HG03135 (cell line): ENCODE results near the gene SLC17A9.

Source experiments
- ATAC-seq: cut with Tn5 transposase; IDR thresholded peaks from one replicate; pipeline ENCODE4 v1.9.1; 2021; ENCODE audit warnings: mild to moderate bottlenecking, moderate library complexity; ENCODE audit not compliant: unreplicated experiment

SLC17A9 gene

DNA sequence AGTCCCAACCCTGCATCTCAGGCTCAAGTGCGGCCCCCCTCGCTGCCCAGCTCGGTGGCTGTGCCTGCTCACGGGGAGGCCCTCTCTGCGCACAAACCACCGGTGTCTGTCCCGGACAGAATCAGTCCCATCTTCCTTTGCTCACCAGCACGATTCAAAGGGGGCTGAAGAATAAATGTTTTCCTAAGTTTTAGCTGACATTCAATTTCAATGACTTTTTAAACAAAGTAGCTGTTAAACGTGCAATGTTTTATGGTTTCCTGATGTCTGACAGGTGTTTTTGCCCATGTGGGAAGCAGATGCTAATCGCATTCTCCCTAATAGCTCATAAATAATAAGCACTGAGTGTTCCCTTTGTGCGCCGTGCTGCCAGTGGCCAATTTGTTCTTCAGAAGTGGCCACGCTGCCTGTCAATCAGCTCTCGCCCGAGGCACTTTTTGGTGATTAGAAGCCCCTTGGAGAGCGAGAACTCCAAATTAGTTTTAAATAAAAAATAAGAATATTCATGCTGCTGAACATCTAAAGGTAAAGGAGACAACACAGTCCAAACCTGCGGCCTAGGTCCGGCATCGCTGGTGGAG is 28.0 kb downstream of the SLC17A9 start:
- ATAC-seq: no peak

DNA sequence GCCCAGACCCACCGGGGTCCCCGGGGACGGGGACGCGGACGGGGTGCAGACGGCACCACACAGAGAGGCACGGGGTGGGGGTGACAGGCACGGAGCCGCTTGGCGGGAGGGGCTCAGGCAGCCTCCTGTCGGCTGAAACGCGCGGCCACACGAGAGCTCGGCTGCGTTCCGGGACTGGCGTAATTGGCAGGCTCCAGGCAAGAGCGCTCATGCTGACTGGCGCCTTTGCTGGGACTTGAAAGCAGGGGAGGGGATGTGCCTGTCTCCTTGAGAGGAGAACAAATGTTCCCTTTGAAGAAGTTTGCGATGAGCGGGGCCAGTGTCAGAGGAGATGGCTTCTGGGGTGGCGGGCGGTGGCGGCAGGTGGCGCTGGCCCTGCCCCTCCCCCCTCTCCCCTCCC is 28.5 kb downstream of the SLC17A9 start:
- no peak for ATAC-seq

DNA sequence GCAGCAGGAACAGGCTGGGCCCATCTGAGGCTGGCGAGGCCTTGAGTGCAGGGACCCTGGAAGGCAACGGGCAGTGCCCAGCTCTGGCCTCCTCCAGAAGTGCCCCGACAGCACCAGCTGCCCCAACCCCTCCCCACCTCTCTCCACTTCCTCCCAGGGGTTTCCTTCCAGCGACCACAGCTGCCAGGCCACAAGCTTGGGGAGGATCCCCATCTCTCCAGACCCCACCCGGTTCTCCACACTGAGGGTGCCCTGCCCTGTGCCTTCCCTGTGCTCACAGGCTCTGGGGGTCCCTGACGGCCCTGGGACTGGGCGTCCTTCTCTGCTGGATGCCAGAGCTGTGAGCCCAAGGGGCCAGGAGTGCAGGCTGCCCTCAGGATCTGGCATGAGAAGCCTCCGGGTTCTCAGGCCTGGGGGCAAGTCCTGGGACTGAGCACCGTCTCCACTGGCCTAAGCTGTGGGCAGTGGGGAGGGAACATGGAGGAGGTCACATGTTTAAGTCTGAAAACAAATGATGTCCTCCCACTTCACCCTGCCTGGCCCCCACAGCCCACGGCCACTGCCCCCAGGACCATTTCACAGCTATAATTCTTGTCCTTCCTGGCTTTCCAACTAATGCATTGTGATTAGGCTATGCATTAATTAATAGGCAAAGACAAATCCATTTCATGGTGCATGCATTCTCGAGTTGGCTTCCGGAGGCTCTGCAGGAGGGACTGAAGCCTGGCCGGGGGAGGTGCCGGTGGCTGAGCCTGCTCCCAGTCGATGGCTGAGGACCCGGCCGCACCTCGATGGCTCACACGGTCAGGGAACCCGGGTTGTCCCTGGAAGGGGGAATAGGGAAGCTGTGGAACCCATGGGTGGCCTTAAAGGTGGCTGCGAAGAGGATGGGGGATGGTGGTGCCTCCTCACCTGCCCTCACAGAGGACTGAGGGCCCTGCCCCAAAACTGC is 29.9 kb downstream of the SLC17A9 start:
- ATAC-seq: no peak

DNA sequence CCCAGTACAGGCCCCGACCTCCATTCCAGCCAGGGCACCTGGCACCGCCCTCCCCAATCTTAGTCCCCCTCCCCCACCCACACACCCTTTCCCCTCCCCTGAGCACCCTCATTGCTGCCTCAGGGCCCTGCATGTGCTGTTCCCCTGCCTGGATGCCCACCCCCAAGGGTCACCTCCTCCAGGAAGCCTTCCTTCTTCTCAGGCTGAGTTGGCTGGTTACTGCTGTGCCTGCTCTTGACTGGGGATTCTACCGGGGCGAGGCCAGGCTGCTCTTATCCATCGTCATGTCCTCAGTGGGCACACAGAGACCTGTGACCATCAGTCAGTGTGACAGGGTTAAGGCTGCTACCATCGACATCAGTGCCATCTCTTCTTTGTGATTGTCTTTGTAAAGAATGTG is 30.7 kb downstream of the SLC17A9 start:
- no peak for ATAC-seq

DNA sequence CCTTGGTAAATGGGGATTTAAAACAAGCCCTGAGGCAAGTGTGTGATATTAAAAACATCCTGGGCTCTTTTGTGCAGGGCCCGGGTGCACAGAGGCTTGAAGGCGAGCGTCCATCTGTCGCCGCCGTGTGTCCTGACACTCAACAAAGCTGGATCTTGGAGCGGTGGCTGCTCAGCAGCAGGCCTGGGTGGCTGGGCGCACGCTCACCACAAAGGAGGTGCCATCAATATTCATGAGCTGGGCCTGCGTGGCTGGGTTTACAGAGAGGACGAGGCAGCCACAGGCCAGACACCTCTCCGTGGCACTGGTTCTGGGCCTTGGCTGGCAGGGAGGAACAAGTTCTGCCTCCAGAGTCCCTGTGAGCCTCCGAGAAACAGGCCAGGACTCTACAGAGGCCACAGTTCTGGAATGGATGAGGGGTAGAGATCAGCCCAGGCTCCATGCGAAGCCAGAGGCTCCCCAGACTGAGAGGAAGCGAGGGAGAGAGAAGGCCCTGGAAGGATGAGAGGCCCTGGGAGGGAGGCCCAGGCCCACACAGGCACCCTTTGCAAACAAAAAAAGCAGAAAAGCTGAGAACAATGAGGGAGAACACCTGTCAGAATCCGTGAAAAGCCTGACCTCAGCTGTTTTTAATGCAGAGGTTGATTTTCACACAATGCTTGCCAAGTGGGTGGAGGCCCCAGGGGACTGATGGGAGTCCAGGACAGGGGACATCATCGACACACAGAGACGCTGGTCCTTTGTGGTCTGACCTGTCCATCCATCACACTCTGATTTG is 32.3 kb downstream of the SLC17A9 start:
- ATAC-seq: no peak

DNA sequence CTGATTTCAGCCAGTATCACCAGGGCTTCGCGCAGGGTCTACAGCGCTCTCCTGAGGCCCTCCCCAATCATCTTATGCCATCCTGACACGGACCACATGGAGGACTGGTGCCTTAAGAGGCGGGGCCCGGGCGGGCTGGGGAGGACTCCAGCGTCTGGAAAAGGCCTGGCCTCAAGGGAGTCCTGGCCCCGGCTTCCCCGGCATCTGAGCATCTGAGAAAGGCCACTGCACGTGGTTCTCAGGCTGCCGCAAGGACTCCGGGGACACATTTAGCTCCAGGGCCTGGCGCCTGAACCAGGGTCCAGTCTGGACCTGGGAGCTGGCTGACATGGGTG is 32.9 kb downstream of the SLC17A9 start:
- no peak for ATAC-seq

DNA sequence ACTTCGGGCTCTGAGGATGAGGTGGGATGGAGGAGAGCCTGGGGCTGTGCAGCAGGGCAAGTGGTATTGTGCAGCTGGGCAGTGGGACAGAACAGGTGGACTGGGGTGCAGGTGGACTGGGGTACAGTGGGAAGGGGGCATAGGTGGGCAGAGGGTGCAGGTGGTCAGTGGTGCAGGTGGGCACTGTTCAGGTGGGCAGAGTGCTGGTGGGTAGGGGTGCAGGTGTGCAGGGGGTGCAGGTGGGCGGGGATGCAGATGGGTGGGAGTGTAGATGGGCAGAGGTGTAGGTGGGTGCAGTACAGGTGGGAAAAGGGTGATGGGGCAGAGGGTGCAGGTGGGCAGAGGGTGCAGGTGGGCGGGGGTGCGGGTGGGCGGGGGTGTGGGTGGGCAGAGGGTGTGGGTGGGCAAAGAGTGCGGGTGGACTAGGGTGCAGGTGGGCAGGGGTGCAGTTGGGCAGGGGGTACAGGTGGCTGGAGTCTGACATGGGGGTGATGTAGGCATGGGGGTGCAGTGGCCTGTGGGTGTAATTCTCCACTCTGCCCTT is 33.8 kb downstream of the SLC17A9 start:
- ATAC-seq: no peak

DNA sequence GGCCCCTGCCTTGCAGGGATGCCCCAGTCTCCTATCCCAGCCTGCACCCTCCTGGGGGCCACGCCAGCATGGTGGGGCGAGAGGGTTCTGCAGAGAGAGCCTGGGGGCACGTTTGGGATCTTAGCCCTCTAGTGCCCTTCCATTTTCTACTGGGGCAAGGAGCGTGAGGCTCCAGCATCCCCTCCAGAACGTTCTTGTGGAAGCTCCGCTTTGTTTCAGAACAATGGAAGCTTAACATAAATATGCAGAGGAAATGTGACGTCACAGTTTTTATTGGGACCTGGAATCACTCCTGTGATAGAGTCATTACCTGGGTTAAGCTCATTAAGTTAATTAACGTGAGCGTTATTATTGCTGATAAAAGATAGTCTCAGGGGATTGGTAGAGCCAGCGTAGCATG is 34.6 kb downstream of the SLC17A9 start:
- no peak for ATAC-seq

DNA sequence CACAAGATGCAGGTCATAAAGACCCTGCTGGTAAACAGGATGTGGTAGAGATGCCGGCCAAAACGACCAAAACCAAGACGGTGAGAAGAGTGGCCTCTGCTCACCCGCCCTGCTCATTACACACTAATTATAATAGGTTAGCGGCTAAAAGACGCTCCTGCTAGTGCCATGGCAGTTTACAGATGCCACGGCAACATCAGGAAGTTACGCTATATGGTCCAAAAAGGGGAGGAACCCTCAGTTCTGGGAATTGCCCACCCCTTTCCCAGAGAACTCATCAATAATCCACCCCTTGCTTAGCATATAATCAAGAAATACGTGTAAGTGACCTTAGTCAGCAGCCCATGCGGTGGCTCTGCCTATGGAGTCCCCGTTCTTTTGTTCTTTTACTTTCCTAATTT is 36.7 kb downstream of the SLC17A9 start:
- no peak for ATAC-seq

DNA sequence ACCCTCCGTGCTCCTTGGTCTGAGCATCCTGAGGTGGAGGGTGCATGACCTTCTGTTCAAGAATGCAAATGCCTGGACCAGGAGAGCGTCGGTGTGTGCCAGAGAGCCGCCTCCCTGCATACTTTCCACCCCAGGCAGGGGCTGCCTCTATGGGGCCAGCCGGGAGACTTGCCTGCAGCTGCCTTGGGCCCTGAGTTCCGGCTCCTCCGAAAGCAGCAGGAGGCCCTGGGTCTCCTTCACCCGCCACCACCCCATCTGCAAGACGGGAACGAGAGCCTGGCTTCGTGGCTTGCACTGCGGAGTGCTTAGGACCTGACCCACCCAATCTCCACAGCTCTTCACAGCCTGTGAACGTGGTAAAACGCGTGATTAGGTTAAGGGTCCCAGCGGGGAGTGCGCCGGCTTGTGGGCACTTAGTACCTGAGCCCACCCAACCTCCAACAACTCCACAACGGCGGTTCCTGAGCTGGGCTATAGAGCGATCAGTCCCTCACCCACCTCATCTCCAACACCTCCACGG is 37.9 kb downstream of the SLC17A9 start:
- ATAC-seq: no peak

DNA sequence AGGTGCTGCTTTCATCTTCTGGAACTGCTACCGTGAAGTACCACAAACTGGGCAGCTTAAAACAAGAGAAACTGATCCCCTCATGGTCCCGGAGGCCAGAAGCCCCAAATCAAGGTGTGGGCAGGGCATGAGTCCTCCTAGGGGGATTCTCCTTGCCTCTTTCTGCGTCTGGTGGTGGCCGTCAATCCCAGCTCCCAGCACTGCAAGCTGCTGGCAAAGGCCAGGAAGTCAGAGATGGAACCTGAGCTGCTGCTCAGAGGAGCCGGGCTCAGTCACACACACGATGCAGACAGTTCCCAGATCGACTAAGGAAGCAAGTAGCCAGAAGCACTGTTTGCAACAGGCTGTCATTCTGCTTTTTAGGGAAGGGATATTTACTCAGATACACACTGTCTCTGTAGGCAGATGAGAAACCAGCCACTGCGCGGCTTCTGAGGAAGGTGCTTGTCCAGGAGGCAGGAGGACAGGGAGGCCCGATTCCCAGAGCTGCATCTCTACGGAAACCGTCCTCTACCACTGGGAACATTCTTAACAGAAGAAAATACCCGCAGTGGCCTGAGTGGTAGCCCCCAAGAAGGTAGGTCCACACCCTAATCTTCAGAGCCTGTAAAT is 38.8 kb downstream of the SLC17A9 start:
- ATAC-seq: no peak

DNA sequence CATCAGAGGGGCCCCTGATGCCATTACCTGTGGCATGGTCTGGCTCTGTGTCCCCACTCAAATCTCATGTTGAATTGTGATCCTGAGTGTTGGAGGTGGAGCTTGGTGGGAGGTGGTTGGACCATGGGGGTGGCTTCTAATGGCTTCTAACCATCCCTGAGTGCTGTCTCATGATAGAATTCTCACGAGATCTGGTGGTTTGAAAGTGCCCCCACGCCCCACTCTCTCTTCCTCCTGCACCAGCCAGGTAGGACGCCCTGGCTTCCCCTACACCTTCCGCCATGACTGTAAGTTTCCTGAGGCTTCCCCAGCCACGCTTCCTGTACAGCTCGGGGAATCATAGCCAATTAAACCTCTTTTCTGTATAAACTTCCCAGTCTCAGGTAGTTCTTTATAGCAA is 39.4 kb downstream of the SLC17A9 start:
- no peak for ATAC-seq

DNA sequence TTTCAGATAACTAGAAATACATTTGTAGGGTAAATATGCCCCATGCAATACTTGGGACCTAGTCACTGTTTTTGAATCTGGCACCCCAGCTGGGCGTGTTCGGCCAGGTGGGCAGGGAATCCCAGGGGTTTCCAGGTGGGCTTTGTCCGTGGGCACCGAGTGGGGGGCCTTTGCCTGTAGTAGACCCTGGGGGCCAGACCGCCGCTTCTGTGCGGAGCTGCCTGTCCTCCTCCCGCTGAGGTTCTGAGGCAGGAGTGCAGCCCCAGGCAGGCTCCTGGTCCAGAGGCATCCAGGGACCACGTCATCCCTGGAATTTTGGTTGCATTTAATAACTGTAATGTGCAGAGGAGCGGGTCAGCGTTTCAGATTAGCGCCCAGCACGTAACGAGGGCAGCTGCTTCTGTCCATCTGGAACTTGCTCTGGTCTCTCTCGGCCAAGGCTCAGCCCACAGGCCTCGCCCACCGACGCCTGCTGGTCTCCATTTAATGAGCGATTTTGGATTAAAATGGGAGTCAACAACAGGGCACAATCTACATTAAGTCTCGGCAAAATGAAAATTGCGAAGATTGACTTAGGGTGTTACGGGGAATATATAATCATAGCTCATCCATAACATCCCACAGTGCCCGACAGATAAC is 41.5 kb downstream of the SLC17A9 start:
- ATAC-seq: no peak

DNA sequence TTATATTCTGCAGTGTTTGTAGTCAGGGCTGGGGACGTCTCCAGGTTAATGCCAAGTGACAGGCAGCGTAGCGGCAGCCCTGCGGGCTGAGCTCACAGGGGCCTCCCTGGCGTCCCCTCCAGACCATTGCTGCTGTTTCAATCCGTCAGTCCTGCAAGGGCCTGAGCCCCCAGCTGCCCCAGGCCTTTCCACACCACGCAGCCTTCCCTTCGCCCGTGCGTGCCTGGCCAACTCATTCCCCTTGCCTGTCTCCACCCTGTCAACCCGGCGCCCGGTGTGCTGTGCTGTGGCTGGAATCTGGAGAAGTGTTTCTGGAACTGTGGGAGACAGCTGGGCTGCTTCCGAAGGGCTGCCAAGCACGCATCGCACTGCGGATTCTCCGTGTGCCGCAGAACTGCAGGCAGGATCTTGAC is 42.4 kb downstream of the SLC17A9 start:
- ATAC-seq: no peak

DNA sequence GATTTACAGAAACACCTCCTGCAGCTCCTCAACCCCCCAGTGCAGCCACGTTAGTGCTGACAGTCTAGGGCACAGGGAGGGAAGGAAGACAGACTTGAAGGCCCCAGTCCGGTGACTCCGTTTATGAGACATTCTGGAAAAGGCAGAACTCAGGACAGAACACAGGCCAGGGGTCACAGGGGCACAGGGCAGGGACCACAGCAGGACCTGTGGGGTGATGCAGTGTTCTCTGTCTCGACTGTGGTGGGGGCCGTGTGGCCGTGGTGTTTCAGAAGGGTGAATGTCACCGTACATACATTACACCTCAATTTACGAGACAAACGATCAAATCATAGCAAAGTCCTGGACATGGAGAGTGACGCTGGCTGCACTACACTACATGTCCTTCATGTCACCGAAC is 43.0 kb downstream of the SLC17A9 start:
- no peak for ATAC-seq

DNA sequence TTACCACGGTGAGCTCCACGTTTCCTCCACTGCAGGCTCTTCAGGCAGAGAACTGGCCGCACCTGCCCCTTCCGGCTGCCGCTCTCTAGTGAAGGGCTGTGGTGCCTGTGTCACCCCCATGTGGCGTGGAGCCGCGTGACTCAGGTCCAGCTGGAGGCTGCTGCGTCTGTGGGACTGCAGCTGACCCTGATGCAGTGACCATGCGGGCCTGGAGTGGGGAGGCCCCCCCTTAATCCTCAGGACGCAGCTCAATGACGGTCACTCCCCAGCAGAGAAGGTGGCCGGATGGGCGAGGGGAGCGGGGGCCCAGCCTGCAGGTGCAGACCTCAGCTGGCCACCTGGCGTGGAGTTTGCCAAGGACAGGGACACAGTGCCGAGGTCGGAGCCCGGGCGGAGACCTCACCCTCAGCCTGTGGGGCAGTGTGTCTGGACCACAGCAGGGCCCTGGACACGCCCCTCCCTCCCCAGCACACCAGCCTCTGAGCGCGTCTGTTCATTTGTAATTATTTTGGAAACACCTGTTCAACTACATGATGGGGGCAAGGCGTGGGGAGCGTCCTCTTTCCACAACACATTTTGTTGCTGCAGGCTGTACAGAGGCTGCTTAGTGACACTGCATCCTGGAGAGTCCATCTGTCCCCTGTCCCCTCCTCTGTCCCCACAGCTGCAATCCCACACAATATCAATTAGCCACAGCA is 43.5 kb downstream of the SLC17A9 start:
- ATAC-seq: no peak

DNA sequence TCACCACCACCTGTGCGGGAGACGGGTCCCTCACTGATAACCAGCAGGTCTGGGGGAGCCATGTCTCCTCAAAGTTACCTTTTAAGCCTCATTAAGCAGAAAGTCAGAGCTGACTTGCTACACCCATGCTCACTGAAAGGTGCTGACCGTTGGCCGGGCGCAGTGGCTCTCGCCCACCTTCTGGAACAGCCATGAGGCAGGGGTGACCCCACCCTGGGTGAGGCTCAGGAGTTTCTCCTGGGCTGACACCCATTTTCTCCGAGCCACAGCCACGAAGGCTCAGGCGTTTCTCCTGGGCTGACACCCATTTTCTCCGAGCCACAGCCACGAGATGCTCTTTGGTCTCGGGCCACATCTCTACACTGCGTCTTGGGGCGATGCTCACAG is 44.1 kb downstream of the SLC17A9 start:
- no peak for ATAC-seq

DNA sequence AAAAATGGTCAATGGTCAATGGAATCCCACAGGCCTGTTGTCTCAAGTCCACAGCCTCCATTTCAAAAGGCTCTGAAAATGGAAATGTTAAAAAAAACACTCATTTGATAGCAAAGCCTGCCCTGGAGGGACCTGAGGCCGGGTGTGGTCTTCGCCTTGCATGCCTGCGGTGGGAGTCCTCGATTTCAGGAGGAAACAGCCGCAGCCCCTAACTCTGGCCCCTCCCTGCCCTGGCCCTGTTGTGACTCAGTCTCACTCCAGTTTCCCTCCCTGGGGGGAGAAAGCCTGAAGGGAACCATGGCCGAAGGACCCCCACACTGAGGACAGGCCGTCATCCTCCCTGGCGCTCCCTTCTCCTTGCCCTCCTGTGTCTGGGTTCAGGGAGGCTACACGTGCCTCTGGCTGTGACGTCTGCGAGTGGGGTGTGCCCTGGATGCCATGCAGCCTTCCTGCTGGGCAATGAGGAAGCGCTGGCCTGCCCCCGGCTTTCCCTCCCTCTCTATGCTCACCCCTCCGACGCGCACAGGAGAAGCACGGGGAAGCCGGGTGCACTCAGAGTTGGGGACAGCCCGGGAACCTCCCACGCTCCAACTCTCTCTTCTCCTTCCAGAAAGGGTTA is 45.0 kb downstream of the SLC17A9 start:
- no peak for ATAC-seq

DNA sequence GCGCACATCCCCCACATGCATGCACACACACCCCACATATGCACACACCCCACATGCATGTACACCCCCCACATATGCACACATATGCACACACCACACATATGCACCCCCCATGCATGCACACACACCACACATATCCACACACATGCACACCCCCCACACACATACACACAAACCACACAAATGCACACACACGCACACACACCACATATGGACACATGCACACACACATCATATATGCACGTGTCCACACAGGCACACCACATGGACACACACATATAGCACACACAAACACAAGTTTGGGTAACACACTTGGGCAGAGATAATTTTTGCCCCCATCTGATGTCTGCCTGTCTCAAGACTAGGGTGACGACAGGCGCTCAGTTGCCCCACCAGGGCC is 45.9 kb downstream of the SLC17A9 start:
- ATAC-seq: no peak
